Stimulated activated naive CD4-positive, alpha-beta T cell treated with Interleukin-2 at 50 U/mL for 16 hours (primary cell): Measurements from ENCODE around the gene SPP1.

Experiments
- DNase-seq: peaks from one replicate; lab custom pipeline; 2025; lab: John Stamatoyannopoulos, UW

The SPP1 gene

GRCh38 chr4:87953826-87954225 is 21.7 kb upstream of the SPP1 start:
- DNase-seq, result no peak

- no peak for DNase-seq
Observed at GRCh38 chr4:87956501-87956900, 19.0 kb upstream of the SPP1 start.

GRCh38 chr4:87957061-87957460 is 18.5 kb upstream of the SPP1 start:
- DNase-seq, result no peak

- no peak for DNase-seq
Observed at GRCh38 chr4:87961993-87962392, 13.5 kb upstream of the SPP1 start.

- no peak for DNase-seq
Observed at GRCh38 chr4:87962398-87963146, 12.9 kb upstream of the SPP1 start.

GRCh38 chr4:87965501-87965975 is 10.0 kb upstream of the SPP1 start:
- no peak for DNase-seq

- DNase-seq, result no peak
Observed at GRCh38 chr4:87966095-87966496, 9.4 kb upstream of the SPP1 start.

- DNase-seq, result no peak
Observed at GRCh38 chr4:87967193-87967592, 8.3 kb upstream of the SPP1 start.

GRCh38 chr4:87970121-87970520 is 5.4 kb upstream of the SPP1 start:
- no peak for DNase-seq

GRCh38 chr4:87971866-87972265 is 3.6 kb upstream of the SPP1 start:
- no peak for DNase-seq

- DNase-seq, result no peak
Observed at GRCh38 chr4:87973283-87974169, 2.0 kb upstream of the SPP1 start.

- DNase-seq, result no peak
Observed at GRCh38 chr4:87974856-87975462, 555 bp upstream of the SPP1 start.

- DNase-seq, result no peak
Observed at GRCh38 chr4:87977521-87978278, 2.2 kb downstream of the SPP1 start.

GRCh38 chr4:87978681-87979080 is 3.2 kb downstream of the SPP1 start:
- DNase-seq, result no peak

GRCh38 chr4:87979810-87980209 is 4.3 kb downstream of the SPP1 start:
- no peak for DNase-seq

- no peak for DNase-seq
Observed at GRCh38 chr4:87981486-87981885, 6.0 kb downstream of the SPP1 start.

GRCh38 chr4:87982036-87982435 is 6.5 kb downstream of the SPP1 start:
- DNase-seq, result no peak

- DNase-seq, result no peak
Observed at GRCh38 chr4:87982446-87983010, 7.0 kb downstream of the SPP1 start.

- DNase-seq, result no peak
Observed at GRCh38 chr4:87983996-87984395, 8.5 kb downstream of the SPP1 start.

GRCh38 chr4:87985097-87985886 is 9.8 kb downstream of the SPP1 start:
- peak; percentile 21 for DNase-seq

- DNase-seq, result no peak
Observed at GRCh38 chr4:87985887-87986200, 10.3 kb downstream of the SPP1 start.
